Heart left ventricle (tissue), 16 donors: Measurements from ENCODE around the gene CELA3A. TPM values are rescaled to one million over a fixed set of nuclear protein-coding genes. Genes with fewer than 3 reads are reported as not detected.

Experiments
- ATAC-seq, 4 donors: fragments of 200-7000 bp; cut with Tn5 transposase; one replicate each; pipeline ENCODE4 v1.9.1; 2020 to 2022; ENCODE audit warnings: moderate library complexity in 4 of 4, mild to moderate bottlenecking in 3 of 4, moderate number of reproducible peaks in 1 of 4
- DNase-seq, 5 donors: peaks; one replicate each; pipeline ENCODE4 v3.0.0-alpha.2; 2020
- H3K27ac ChIP-seq, 12 donors: fragments of 200-600 bp; sonication (generic) in 4 of 12; one replicate each; pipeline versions ENCODE4 v1.5.0 to v1.8.0; 2016 to 2022; ENCODE audit warnings: mild to moderate bottlenecking in 2 of 12
- H3K27me3 ChIP-seq, 9 donors: fragments of 200-600 bp; sonication (generic) in 2 of 9; one replicate each; pipeline versions ENCODE4 v1.5.1 to v1.8.0; 2016 to 2022; ENCODE audit warnings: mild to moderate bottlenecking in 3 of 9
- H3K36me3 ChIP-seq, 9 donors: fragments of 200-600 bp; sonication (generic) in 2 of 9; one replicate each; pipeline versions ENCODE4 v1.5.0 to v1.8.0; 2018 to 2022; ENCODE audit warnings: mild to moderate bottlenecking in 2 of 9
- H3K4me1 ChIP-seq, 12 donors: fragments of 200-600 bp; sonication (generic) in 4 of 12; one replicate each; pipeline versions ENCODE4 v1.5.0 to v1.8.0; 2016 to 2022; ENCODE audit warnings: mild to moderate bottlenecking in 3 of 12
- H3K4me3 ChIP-seq, 12 donors: fragments of 200-600 bp; sonication (generic) in 4 of 12; one replicate each; pipeline versions ENCODE4 v1.5.0 to v1.8.0; 2017 to 2022; ENCODE audit warnings: mild to moderate bottlenecking in 9 of 12, moderate library complexity in 4 of 12
- H3K9me3 ChIP-seq, 12 donors: fragments of 200-600 bp; sonication (generic) in 4 of 12; one replicate each; pipeline versions ENCODE4 v1.5.0 to v1.8.0; 2016 to 2022; ENCODE audit warnings: mild to moderate bottlenecking in 1 of 12
- POLR2A ChIP-seq, 2 donors: fragments of 450-650 bp; IDR thresholded peaks; one replicate each; pipeline ENCODE4 v1.6.1; 2017; ENCODE audit warnings: antibody characterized with exemption in 2 of 2, mild to moderate bottlenecking in 2 of 2, moderate library complexity in 2 of 2
- WGBS, 4 donors: extraction: QIAGEN DNeasy Blood & Tissue Kit in 2 of 4; methylation state at CpG; one replicate each; pipeline versions ENCODE4 v1.1.5 to v1.1.7; 2013 to 2018; 5-methylcytosine and 5-hydroxymethylcytosine counted together
- intact Hi-C, 10 donors: fragments of 100-400 bp; cut with DNase I; formaldehyde crosslinking; loops; one replicate each; pipeline versions ENCODE4 v1.11.1 to v1.14.2; 2022
- polyA plus RNA-seq, 2 donors: library from polyadenylated mRNA; stranded (reverse); fragments of 200-250 nt; gene quantifications; one replicate each; pipeline ENCODE4 v1.2.3, GENCODE V29; 2013
- total RNA-seq, 9 donors: library from RNA; depleted of rRNA in 2 of 9; stranded (reverse); fragments of >200 nt in 2 of 9; fragmentation: NEBNext Ultra II Directional in 3 of 9; extraction: Animal tissue kit (Norgen Biotek cat#: 25700) in 3 of 9; gene quantifications; one replicate each; pipeline versions ENCODE4 v1.1.0 to v1.2.4, GENCODE V29; 2016 to 2023
- TF ChIP-seq, protein P1 (sequence below), 12 donors: fragments of 200-600 bp; sonication (generic) in 4 of 12; IDR thresholded peaks; one replicate each; pipeline versions ENCODE4 v1.5.0 to v1.8.0; 2018 to 2022; ENCODE audit warnings: antibody characterized with exemption in 12 of 12, mild to moderate bottlenecking in 5 of 12
- donor health status: ischemic (EF 13 %, LVEDD 7.1; RV severe dilation, severe dysfunction).
- donor health status: healthy with polysubstance abuse.
- donor health status: DM: no; HTN: yes; CAD: no.
- donor health status: DM: no; HTN: no; CAD: no.
- donor health status: ischemic (EF 25% LVEDD 6.9; RV normal size, moderate dysfunction).
- donor health status: ischemic (EF 25% LVEDD 5.7; RV mildly dilated, moderate dysfunction).
- donor health status: healthy.
- donor health status: DM: yes; HTN: yes; CAD: no.
- donor health status: ischemic (EF 35%, LVEDD 5.7; RV mildly dilated, moderate dysfunction).
- donor health status: nonischemic (EF 11% LVEDD 7.7; RV severe dilation, severe dysfunction).
- donor health status: DM: yes; HTN: yes; CAD: no.
- donor health status: PGD.
- donor health status: ischemic (EF 29% LVEDD 5.4; RV normal size, mild dysfunction).
- donor health status: nonischemic (EF 23%, LVEDD 6.1; RV moderate dilation, normal function).

Gene CELA3A
- total and polyA plus RNA-seq, 11 donors = 0.68 to 4.8 (median 3.1) TPM; not detected in 6

DNA sequence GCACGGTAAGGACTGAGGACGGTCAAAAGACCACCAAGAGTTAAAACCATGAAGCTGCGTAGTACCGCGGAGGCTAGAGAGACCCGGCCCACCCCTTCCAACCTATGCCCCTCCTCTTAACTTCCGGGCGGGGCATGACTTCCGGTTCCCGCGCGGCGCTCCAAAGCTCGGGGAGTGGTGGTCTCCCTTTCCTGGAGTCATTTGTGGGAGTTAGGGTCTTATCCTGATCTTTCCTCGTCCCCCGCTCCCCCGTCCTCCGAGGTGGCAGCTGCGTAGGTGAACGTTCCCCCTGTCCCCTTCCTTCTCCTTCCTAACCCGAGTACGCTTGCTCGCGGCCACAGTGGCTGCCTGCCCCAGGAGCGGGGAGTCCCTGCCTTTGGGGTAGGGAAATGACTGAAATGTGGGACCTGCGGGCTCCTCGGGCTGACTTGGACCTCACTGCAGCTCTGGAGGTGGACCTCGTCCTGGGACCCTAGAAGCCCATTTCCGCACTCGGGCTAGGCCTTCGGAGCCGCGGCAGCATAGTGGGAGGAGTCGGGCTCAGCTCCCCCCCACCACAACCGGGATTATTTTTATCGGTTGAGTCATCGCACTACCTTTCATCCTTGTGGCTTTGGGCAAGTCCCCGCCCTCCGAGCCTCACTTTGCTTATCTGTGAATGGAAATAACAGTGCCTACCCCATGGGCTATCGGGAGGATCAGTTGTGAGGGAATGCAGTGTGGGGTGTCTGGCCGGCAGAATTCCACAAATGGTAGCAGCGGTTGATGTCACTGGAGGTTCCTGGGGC, 24.1 kb downstream of the CELA3A start:
- DNase-seq (peak; percentile 86 to 92 (median 89)), ATAC-seq (peak; percentile 95 to 98 (median 96))
- intact Hi-C loops = loop anchor here in 2 of 10 donors (2.0 kb wide), 1 partner anchor 27 kb away; the partner anchor contains the start of gene CDC42 (in 2 of the 2)
- Histone ChIP-seq H3K4me3 (peak overlapping the region; percentile 64 to 99 (median 96)), H3K27me3 (no peaks in the 10 kb centered on the region), H3K27ac (peak overlapping the region; percentile 93 to 100 (median 99)), H3K9me3 (no peaks in the 10 kb centered on the region), H3K4me1 (peaks cover 0 to 24% (median 13%) of the 10 kb centered on the region in 12 donors), H3K36me3 (peaks cover 0 to 9% (median 0%) of the 10 kb centered on the region in 9 donors)
- TF ChIP-seq, protein P1, sequence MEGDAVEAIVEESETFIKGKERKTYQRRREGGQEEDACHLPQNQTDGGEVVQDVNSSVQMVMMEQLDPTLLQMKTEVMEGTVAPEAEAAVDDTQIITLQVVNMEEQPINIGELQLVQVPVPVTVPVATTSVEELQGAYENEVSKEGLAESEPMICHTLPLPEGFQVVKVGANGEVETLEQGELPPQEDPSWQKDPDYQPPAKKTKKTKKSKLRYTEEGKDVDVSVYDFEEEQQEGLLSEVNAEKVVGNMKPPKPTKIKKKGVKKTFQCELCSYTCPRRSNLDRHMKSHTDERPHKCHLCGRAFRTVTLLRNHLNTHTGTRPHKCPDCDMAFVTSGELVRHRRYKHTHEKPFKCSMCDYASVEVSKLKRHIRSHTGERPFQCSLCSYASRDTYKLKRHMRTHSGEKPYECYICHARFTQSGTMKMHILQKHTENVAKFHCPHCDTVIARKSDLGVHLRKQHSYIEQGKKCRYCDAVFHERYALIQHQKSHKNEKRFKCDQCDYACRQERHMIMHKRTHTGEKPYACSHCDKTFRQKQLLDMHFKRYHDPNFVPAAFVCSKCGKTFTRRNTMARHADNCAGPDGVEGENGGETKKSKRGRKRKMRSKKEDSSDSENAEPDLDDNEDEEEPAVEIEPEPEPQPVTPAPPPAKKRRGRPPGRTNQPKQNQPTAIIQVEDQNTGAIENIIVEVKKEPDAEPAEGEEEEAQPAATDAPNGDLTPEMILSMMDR (IDR thresholded peaks at IDR 0.05) = no peak
- peak in 1 of 2 donors; percentile 65 for TF ChIP-seq POLR2A (IDR thresholded peaks at IDR 0.05)
- WGBS, 4 donors = 0 to 1% (median 0%) methylated on average over 38 to 42 of the region's 42 CpGs

DNA sequence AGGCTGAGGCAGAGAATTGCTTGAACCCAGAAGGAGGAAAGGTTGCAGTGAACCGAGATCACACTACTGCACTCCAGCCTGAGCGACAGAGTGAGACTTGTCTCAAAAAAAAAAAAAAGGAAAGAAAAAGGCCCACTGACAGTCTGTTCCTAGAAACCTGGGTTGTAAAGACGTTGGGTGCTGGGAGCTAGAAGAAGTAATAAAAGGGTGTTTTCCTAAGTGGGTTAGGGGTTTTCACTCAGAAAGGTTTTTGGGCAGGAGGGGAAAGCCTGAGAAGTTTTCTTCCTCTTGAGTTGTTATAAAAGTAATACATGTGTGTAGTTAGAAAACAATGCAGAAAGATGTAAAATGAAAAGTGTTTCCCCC, 25.4 kb downstream of the CELA3A start:
- no peak for DNase-seq
- peaks cover 0 to 33% (median 13%) of the 10 kb centered on the region in 12 donors for H3K4me1 ChIP-seq
- H3K36me3 ChIP-seq = peaks cover 0 to 19% (median 0%) of the 10 kb centered on the region in 9 donors
- TF ChIP-seq, protein P1 (IDR thresholded peaks at IDR 0.05) = no peak
- TF ChIP-seq POLR2A (IDR thresholded peaks at IDR 0.05) = no peak
- no peaks in the 10 kb centered on the region for H3K9me3 ChIP-seq
- H3K27ac ChIP-seq = peak overlapping the region in 1 of 12 donors; percentile 99
- ATAC-seq = no peak
- intact Hi-C loops = no loop called here
- 83 to 91% (median 85%) methylated on average over 3 of the region's 3 CpGs for WGBS, 4 donors
- no peak overlapping the region for H3K4me3 ChIP-seq
- no peaks in the 10 kb centered on the region for H3K27me3 ChIP-seq

DNA sequence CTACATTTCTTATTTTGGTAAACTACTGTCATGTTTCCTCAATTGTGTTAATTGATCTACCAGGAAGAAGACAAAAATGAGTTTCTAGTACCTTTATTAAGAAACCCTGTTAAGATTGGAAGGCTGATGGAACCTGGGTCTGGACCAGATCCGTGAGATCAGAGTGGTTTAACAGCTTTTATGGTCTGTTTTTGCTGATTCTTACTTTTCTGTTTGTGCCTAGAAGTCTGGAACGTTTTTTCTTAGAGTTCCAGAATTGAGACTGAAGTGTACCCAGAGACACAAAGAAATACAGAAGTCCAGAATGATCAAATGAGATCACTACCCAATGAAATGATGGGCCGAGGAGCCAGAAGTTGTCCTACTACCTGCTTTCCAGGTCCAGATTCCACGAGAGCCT, 28.6 kb downstream of the CELA3A start:
- H3K27me3 ChIP-seq = no peaks in the 10 kb centered on the region
- H3K27ac ChIP-seq = peak overlapping the region in 1 of 12 donors; percentile 79
- DNase-seq (no peak), ATAC-seq (no peak)
- H3K36me3 ChIP-seq = peaks cover 0 to 19% (median 0%) of the 10 kb centered on the region in 9 donors
- TF ChIP-seq, protein P1 (IDR thresholded peaks at IDR 0.05) = no peak
- no peak for TF ChIP-seq POLR2A (IDR thresholded peaks at IDR 0.05)
- H3K4me3 ChIP-seq = no peak overlapping the region
- 81 to 91% (median 86%) methylated on average over 4 of the region's 4 CpGs for WGBS, 4 donors
- intact Hi-C loops = no loop called here
- H3K4me1 ChIP-seq = peaks cover 0 to 24% (median 6%) of the 10 kb centered on the region in 12 donors
- H3K9me3 ChIP-seq = no peaks in the 10 kb centered on the region

DNA sequence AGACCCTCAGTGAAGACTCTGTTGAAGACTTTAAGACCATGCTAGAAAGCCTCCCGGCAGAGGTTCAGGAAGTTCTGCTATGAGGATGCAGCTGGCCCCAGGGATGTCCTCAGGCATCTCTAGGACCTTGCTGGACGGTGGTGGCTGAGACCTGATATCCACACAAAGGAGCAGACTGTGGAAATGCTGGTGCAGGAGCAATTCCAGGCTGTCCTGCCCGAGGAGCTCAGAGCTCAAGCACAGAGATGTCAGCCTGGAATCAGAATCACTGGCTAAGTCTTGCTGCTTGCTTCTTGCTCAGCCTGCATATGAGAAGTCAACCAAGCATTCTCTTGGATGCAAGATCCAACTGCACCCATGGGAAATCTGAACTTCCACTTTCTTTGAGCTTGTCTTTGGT, 29.0 kb downstream of the CELA3A start:
- DNase-seq = no peak
- no peak overlapping the region for H3K4me3 ChIP-seq
- intact Hi-C loops = no loop called here
- H3K9me3 ChIP-seq = no peaks in the 10 kb centered on the region
- H3K4me1 ChIP-seq = peaks cover 0 to 24% (median 6%) of the 10 kb centered on the region in 12 donors
- TF ChIP-seq, protein P1 (IDR thresholded peaks at IDR 0.05) = no peak
- no peak for TF ChIP-seq POLR2A (IDR thresholded peaks at IDR 0.05)
- no peak for ATAC-seq
- H3K36me3 ChIP-seq = peaks cover 0 to 19% (median 0%) of the 10 kb centered on the region in 9 donors
- no peaks in the 10 kb centered on the region for H3K27me3 ChIP-seq
- peak overlapping the region in 1 of 12 donors; percentile 79 for H3K27ac ChIP-seq
- WGBS, 4 donors = 54 to 77% (median 69%) methylated on average over 3 of the region's 3 CpGs
